CD4-positive, alpha-beta T cell treated with Interleukin-15 for 4 hours (primary cell): ENCODE data around the gene GPR52.
"Not testable (repeated sequence)": the region's sequence is repeated elsewhere in the genome, so short reads cannot be mapped to it uniquely, and the experiment has no call there.

Source experiments
- DNase-seq: peaks from one replicate; pipeline ENCODE4 v3.0.0-alpha.2; 2020; ENCODE audit warnings: low spot score

The GPR52 gene

GRCh38 chr1:174447866-174448530, at the start of gene GPR52:
Gene GPR52 (plus strand): TSS chr1:174447964. CDS start chr1:174448112, 148 bp downstream.
- no peak for DNase-seq

- no peak for DNase-seq
Observed at GRCh38 chr1:174398246-174398645, 49.5 kb upstream of the GPR52 start.

- DNase-seq = no peak
Observed at GRCh38 chr1:174399211-174399610, 48.6 kb upstream of the GPR52 start.

- DNase-seq = no peak
Observed at GRCh38 chr1:174401075-174401474, 46.7 kb upstream of the GPR52 start.

GRCh38 chr1:174405219-174405618, 42.5 kb upstream of the GPR52 start:
- DNase-seq = no peak

GRCh38 chr1:174406421-174406820, 41.3 kb upstream of the GPR52 start:
- no peak for DNase-seq

- DNase-seq = no peak
Observed at GRCh38 chr1:174407665-174408064, 40.1 kb upstream of the GPR52 start.

- DNase-seq = no peak
Observed at GRCh38 chr1:174408146-174408545, 39.6 kb upstream of the GPR52 start.

- not testable (repeated sequence) for DNase-seq
Observed at GRCh38 chr1:174409801-174410200, 38.0 kb upstream of the GPR52 start.

- no peak for DNase-seq
Observed at GRCh38 chr1:174413632-174414031, 34.1 kb upstream of the GPR52 start.

GRCh38 chr1:174414203-174414602, 33.6 kb upstream of the GPR52 start:
- no peak for DNase-seq

- no peak for DNase-seq
Observed at GRCh38 chr1:174415506-174415905, 32.3 kb upstream of the GPR52 start.

GRCh38 chr1:174417921-174418320, 29.8 kb upstream of the GPR52 start:
- DNase-seq = no peak

GRCh38 chr1:174425121-174425520, 22.6 kb upstream of the GPR52 start:
- no peak for DNase-seq

GRCh38 chr1:174426153-174426552, 21.6 kb upstream of the GPR52 start:
- DNase-seq = no peak

- DNase-seq = no peak
Observed at GRCh38 chr1:174428033-174428432, 19.7 kb upstream of the GPR52 start.

GRCh38 chr1:174428739-174429138, 19.0 kb upstream of the GPR52 start:
- DNase-seq = no peak

GRCh38 chr1:174433451-174433850, 14.3 kb upstream of the GPR52 start:
- no peak for DNase-seq

- DNase-seq = no peak
Observed at GRCh38 chr1:174445351-174445750, 2.4 kb upstream of the GPR52 start.

GRCh38 chr1:174445817-174446216, 1.9 kb upstream of the GPR52 start:
- DNase-seq = no peak

GRCh38 chr1:174448531-174448883, 743 bp downstream of the GPR52 start:
- no peak for DNase-seq

- no peak for DNase-seq
Observed at GRCh38 chr1:174448974-174449373, 1.2 kb downstream of the GPR52 start.

- DNase-seq = no peak
Observed at GRCh38 chr1:174451408-174451807, 3.6 kb downstream of the GPR52 start.

- DNase-seq = no peak
Observed at GRCh38 chr1:174465855-174466254, 18.1 kb downstream of the GPR52 start.

- no peak for DNase-seq
Observed at GRCh38 chr1:174466607-174467006, 18.8 kb downstream of the GPR52 start.
